Vagina (tissue), 2 donors: ENCODE data around the gene MTX3. TPM values are rescaled to one million over a fixed set of nuclear protein-coding genes. Genes with fewer than 3 reads are reported as not detected.

ENCODE experiments used
- DNase-seq, 2 donors: peaks; one replicate each; pipeline ENCODE4 v3.0.0-alpha.2; 2017; ENCODE audit errors: extremely low spot score in 2 of 2
- H3K27ac ChIP-seq: fragments of 200-600 bp; sonication (generic); one replicate; pipeline ENCODE4 v1.5.1; 2019
- H3K27me3 ChIP-seq: fragments of 200-600 bp; sonication (generic); one replicate; pipeline ENCODE4 v1.5.1; 2019
- H3K36me3 ChIP-seq, 2 donors: fragments of 200-600 bp; sonication (generic); one replicate each; pipeline ENCODE4 v1.5.1; 2017 to 2019
- H3K4me1 ChIP-seq: fragments of 200-600 bp; sonication (generic); one replicate; pipeline ENCODE4 v1.5.1; 2019
- H3K4me3 ChIP-seq, 2 donors: fragments of 200-600 bp; sonication (generic); 1 replicate in 1 of 2; 2 replicates in 1 of 2; pipeline ENCODE4 v1.5.1; 2016 to 2019
- H3K9me3 ChIP-seq: fragments of 200-600 bp; sonication (generic); one replicate; pipeline ENCODE4 v1.5.1; 2019
- CTCF ChIP-seq, 3 experiments: fragments of 450-650 bp in 2 of 3; fragments of 200-600 bp in 1 of 3; sonication (generic) in 1 of 3; IDR thresholded peaks; one replicate each; pipeline ENCODE4 v1.5.1; 2017 to 2019; ENCODE audit warnings: antibody characterized with exemption in 3 of 3, mild to moderate bottlenecking in 2 of 3, moderate library complexity in 2 of 3
- POLR2A ChIP-seq, 2 donors: fragments of 450-650 bp; IDR thresholded peaks; one replicate each; pipeline ENCODE4 v1.6.1; 2017; ENCODE audit warnings: antibody characterized with exemption in 2 of 2, mild to moderate bottlenecking in 2 of 2, moderate library complexity in 2 of 2
- POLR2AphosphoS5 ChIP-seq, 2 donors: sonication (generic); formaldehyde crosslinking; IDR thresholded peaks; one replicate each; pipeline ENCODE4 v1.9.0; 2017; ENCODE audit warnings: antibody characterized with exemption in 2 of 2, mild to moderate bottlenecking in 2 of 2, low read depth in 1 of 2; ENCODE audit not compliant: insufficient read depth in 1 of 2
- intact Hi-C: fragments of 100-400 bp; cut with DNase I; formaldehyde crosslinking; loops from one replicate; pipeline ENCODE4 v1.15.1; 2023
- total RNA-seq: library from RNA; depleted of rRNA; stranded (reverse); fragments of >200 nt; gene quantifications from one replicate; pipeline ENCODE4 v1.2.3, GENCODE V29; 2016

The MTX3 gene
- total RNA-seq, 1 donor from 2014 or later, result 8.1 TPM

DNA sequence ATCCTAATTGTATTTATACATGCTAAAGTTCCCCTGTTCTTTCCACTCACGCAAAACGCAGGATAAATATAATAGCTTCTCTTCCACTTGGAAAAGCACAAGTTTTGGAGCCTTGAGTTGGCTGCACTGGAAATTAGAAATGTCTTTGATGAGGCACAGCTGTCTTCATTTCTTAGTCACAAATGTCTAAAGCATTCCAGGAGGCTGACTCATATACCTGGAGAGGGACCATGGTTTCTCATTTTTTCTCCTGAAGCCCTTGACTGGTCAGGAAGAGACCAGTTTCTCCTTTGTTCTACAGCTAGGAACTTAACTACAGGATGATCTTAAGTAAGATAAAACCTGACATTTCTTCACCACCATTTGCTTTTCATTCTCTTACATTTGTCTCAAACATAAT lies 16.2 kb downstream of the MTX3 start:
- H3K27ac ChIP-seq, result no peak overlapping the region
- H3K4me1 ChIP-seq, result no peaks in the 10 kb centered on the region
- no peaks in the 10 kb centered on the region for H3K9me3 ChIP-seq
- no peak for DNase-seq
- no peaks in the 10 kb centered on the region for H3K27me3 ChIP-seq
- TF ChIP-seq POLR2AphosphoS5 (IDR thresholded peaks at IDR 0.05; ENCODE audit: insufficient read depth in 1 of 2, low read depth in 1 of 2), result no peak
- no peak for TF ChIP-seq POLR2A (IDR thresholded peaks at IDR 0.05)
- TF ChIP-seq CTCF (IDR thresholded peaks at IDR 0.05), result no peak
- intact Hi-C loops, result no loop called here
- no peaks in the 10 kb centered on the region for H3K36me3 ChIP-seq
- H3K4me3 ChIP-seq, result no peak overlapping the region

DNA sequence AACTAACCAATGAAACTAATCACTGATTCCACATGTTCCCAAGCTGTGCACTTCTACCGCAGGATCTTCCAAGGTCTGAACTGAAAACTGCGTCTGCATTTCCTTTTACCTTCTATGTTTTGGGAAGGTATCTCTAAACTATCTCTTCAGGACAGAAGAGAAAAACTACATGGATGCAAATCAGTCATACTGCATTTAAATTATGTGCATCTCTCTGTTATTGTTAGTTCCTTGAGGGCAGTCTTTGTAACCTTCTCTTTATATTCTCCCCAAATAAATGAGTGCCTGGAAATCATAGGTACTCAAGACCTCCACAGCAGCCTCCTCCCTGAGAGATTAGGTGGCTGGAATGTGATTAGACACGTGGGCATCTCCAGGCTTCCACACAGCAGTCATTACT lies 17.1 kb downstream of the MTX3 start:
- no peak overlapping the region for H3K4me3 ChIP-seq
- TF ChIP-seq POLR2AphosphoS5 (IDR thresholded peaks at IDR 0.05; ENCODE audit: insufficient read depth in 1 of 2, low read depth in 1 of 2), result no peak
- no peak for TF ChIP-seq POLR2A (IDR thresholded peaks at IDR 0.05)
- TF ChIP-seq CTCF (IDR thresholded peaks at IDR 0.05), result no peak
- no peak overlapping the region for H3K27ac ChIP-seq
- intact Hi-C loops, result no loop called here
- H3K9me3 ChIP-seq, result no peaks in the 10 kb centered on the region
- no peaks in the 10 kb centered on the region for H3K36me3 ChIP-seq
- no peak for DNase-seq
- H3K27me3 ChIP-seq, result no peaks in the 10 kb centered on the region
- H3K4me1 ChIP-seq, result no peaks in the 10 kb centered on the region

- TF ChIP-seq POLR2AphosphoS5 (IDR thresholded peaks at IDR 0.05; ENCODE audit: insufficient read depth in 1 of 2, low read depth in 1 of 2), result no peak
- no peak for TF ChIP-seq POLR2A (IDR thresholded peaks at IDR 0.05)
- TF ChIP-seq CTCF (IDR thresholded peaks at IDR 0.05), result no peak
- H3K27ac ChIP-seq, result no peak overlapping the region
- DNase-seq, result no peak
- intact Hi-C loops, result no loop called here
- H3K4me3 ChIP-seq, result no peak overlapping the region
- no peaks in the 10 kb centered on the region for H3K27me3 ChIP-seq
- H3K36me3 ChIP-seq, result no peaks in the 10 kb centered on the region
- H3K9me3 ChIP-seq, result no peaks in the 10 kb centered on the region
- H3K4me1 ChIP-seq, result no peaks in the 10 kb centered on the region
These were observed 17.6 kb downstream of the MTX3 start for GRCh38 chr5:79973511-79973910.

GRCh38 chr5:79971156-79971555 lies 19.9 kb downstream of the MTX3 start:
- H3K36me3 ChIP-seq, result no peaks in the 10 kb centered on the region
- H3K9me3 ChIP-seq, result no peaks in the 10 kb centered on the region
- no peak overlapping the region for H3K27ac ChIP-seq
- no peak for DNase-seq
- TF ChIP-seq POLR2AphosphoS5 (IDR thresholded peaks at IDR 0.05; ENCODE audit: insufficient read depth in 1 of 2, low read depth in 1 of 2) (no peak), CTCF (IDR thresholded peaks at IDR 0.05) (no peak)
- H3K27me3 ChIP-seq, result no peaks in the 10 kb centered on the region
- no peaks in the 10 kb centered on the region for H3K4me1 ChIP-seq
- intact Hi-C loops, result no loop called here
- no peak overlapping the region for H3K4me3 ChIP-seq

GRCh38 chr5:79966448-79966847 lies 24.6 kb downstream of the MTX3 start:
- Histone ChIP-seq H3K9me3 (no peaks in the 10 kb centered on the region), H3K27ac (no peak overlapping the region), H3K36me3 (no peaks in the 10 kb centered on the region), H3K4me3 (no peak overlapping the region), H3K27me3 (no peaks in the 10 kb centered on the region), H3K4me1 (no peaks in the 10 kb centered on the region)
- DNase-seq, result no peak
- intact Hi-C loops, result no loop called here
- TF ChIP-seq CTCF (IDR thresholded peaks at IDR 0.05) (no peak), POLR2A (IDR thresholded peaks at IDR 0.05) (no peak), POLR2AphosphoS5 (IDR thresholded peaks at IDR 0.05; ENCODE audit: insufficient read depth in 1 of 2, low read depth in 1 of 2) (no peak)
